Astrocyte of the spinal cord (primary cell): ENCODE data around the gene PRKAG2.

Source experiments
- DNase-seq: peaks from one replicate; pipeline ENCODE4 v3.0.0; 2011; ENCODE audit warnings: low read depth, low spot score
- H3K4me3 ChIP-seq: 2 replicates; pipeline ENCODE4 v1.5.1; 2011; ENCODE audit warnings: low read depth, mild to moderate bottlenecking, low read length, moderate library complexity
- in situ Hi-C: cut with HindIII; loops from 2 replicates; pipeline ENCODE4 v1.10.0; 2017; ENCODE audit warnings: low sequenced_read_pairs
- TF ChIP-seq, protein P1 (sequence below): IDR thresholded peaks from 2 replicates; pipeline ENCODE4 v1.5.1; 2012; ENCODE audit warnings: low read depth, mild to moderate bottlenecking, low read length, inconsistent platforms

Gene PRKAG2

GRCh38 chr7:151876899-151877777 lies at the start of gene PRKAG2:
Gene PRKAG2, minus strand, starts transcription at chr7:151877115. Its CDS starts 495 bp downstream, at chr7:151876620.
- TF ChIP-seq, protein P1, sequence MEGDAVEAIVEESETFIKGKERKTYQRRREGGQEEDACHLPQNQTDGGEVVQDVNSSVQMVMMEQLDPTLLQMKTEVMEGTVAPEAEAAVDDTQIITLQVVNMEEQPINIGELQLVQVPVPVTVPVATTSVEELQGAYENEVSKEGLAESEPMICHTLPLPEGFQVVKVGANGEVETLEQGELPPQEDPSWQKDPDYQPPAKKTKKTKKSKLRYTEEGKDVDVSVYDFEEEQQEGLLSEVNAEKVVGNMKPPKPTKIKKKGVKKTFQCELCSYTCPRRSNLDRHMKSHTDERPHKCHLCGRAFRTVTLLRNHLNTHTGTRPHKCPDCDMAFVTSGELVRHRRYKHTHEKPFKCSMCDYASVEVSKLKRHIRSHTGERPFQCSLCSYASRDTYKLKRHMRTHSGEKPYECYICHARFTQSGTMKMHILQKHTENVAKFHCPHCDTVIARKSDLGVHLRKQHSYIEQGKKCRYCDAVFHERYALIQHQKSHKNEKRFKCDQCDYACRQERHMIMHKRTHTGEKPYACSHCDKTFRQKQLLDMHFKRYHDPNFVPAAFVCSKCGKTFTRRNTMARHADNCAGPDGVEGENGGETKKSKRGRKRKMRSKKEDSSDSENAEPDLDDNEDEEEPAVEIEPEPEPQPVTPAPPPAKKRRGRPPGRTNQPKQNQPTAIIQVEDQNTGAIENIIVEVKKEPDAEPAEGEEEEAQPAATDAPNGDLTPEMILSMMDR, result no peak
- in situ Hi-C loops, result no loop called here
- H3K4me3 ChIP-seq, result peak within 1 kb of the TSS; percentile 59
- peak; percentile 30 for DNase-seq

- no peak for DNase-seq
- in situ Hi-C loops, result no loop called here
- TF ChIP-seq, protein P1, result no peak
- no peak overlapping the region for H3K4me3 ChIP-seq
Observed at GRCh38 chr7:151926336-151926712, 49.4 kb upstream of the PRKAG2 start.

DNA sequence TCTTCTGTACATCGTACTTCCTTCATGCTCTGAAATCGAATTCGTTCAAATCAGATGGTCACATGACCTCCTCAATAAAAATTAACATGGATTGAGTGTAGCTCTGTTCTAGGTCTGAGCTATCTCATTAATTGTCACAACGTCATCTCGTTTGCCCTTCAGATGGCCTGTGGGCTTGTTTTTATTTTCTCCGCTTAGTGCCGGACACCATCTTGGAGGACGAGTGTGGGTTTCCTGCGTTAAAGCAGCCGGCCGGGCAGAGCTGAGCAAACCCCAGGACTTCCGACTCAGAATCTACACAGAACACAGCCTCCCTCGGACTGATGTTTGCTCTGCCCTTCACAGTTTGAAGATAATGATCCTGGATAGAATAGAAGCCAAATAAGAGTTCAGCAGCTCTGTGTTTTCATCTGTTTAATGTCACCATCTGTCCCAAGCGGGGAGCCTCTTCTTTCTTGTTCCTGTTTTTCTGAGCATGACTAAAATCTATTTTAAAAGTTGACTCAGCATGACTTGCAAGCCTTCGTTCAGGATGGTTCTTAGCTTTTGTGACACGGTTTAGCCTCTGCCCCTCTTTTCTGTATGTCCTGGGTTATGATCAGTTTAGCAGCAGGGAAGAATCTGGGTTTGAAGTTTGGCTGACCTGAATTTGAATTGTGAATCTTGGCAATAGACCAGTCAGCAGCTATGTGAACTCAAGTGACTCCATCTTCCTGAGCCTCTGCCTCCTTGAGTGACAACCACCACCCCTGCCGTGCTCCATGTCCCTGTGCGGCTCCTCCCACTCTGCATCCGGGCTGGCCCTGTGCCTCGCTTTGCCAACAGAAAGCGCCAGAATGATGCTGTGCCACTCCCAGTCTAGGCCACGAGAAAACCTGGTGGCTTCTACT lies 48.8 kb upstream of the PRKAG2 start:
- H3K4me3 ChIP-seq, result no peak overlapping the region
- in situ Hi-C loops, result no loop called here
- peak; percentile 58 for DNase-seq
- TF ChIP-seq, protein P1, result no peak

GRCh38 chr7:151924508-151924907 lies 47.6 kb upstream of the PRKAG2 start:
- no peak for DNase-seq
- TF ChIP-seq, protein P1, result no peak
- in situ Hi-C loops, result no loop called here
- no peak overlapping the region for H3K4me3 ChIP-seq

DNA sequence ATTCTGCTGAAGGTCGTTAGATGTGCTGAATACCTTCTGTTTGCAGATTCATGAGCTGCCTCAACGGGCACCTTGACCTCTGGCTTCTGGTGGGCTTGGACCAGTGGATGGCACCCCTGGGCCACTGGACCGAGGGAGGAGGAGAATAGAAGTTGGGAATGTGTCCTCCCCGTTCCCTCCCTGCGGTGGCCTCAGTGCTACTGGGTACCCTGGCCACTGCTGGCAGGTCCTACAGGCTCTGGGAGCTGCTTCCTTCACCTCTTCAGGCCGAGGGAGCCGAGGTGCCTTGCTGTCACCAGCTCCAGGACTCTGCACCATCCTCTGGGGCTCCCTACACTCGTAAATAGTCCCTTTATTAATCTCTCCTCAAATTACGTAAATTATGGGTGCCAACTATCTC lies 47.1 kb upstream of the PRKAG2 start:
- in situ Hi-C loops, result no loop called here
- H3K4me3 ChIP-seq, result no peak overlapping the region
- DNase-seq, result no peak
- TF ChIP-seq, protein P1, result no peak

DNA sequence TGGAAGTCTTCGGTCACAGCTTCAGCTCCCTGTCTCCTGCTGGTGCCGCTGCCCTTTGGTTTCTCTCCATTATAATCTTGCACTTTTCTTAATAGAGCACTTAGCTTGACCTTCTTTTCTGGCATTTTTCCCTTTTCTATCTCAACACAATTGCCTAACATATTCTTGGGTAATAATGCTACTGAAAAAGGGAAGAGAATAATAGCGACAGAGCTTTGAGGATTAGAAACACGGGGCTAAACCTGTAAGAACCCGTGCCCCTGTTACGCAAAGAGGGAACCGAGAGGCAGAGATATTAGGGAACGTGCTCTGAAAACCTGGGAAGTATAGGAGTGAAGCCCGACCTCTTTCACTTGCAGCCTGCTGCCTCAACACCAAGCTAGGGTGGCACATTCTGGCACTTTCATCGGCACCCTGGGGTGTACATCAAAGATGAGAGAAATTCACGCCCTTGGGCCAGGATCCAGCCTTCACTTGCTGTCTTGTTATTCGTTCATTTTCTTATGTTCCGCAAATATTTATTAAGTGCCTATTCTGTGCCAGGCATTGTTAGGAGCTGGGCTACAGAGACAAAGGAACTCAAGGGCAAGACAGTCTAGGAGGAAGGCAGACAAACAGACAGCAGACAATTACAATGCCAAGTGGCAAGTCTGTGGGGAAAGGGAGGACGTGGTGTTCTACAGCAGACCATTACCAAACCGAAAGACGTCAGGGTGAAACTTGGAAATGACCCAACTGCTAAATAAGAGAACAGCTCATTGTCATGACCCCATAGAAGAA lies 46.4 kb upstream of the PRKAG2 start:
- in situ Hi-C loops, result no loop called here
- TF ChIP-seq, protein P1, result no peak
- H3K4me3 ChIP-seq, result no peak overlapping the region
- no peak for DNase-seq
